HCT116 (cell line): ENCODE results near the gene PDE1C. TPM values are rescaled to one million over a fixed set of nuclear protein-coding genes. Genes with fewer than 3 reads are reported as not detected.

Experiments
- ATAC-seq: fragments of 200-7000 bp; cut with Tn5 transposase; 2 replicates; pipeline ENCODE4 v1.9.1; 2020; ENCODE audit warnings: mild to moderate bottlenecking, moderate library complexity
- BruUV-seq: library from RNA; stranded (reverse); fragments of 400-500 nt; replicated peaks from 2 replicates; lab custom pipeline; 2021; lab: Mats Ljungman, UMichigan
- CTCF ChIA-PET: fragments of 300-600 bp; sonication (Branson Sonifier 250); formaldehyde crosslinking; loops from one replicate; lab custom pipeline; 2021; ENCODE audit warnings: antibody characterized with exemption; lab: Charles Lee
- POLR2A ChIA-PET: fragments of 300-600, 350-600 bp; sonication (Branson Sonifier 250); formaldehyde crosslinking; loops from one replicate; lab custom pipeline; 2021; ENCODE audit warnings: antibody characterized with exemption; lab: Charles Lee
- RAD21 ChIA-PET, 2 experiments: fragments of 300-600 bp; sonication (Branson Sonifier 250); formaldehyde crosslinking; loops; one replicate each; lab custom pipeline; 2023; ENCODE audit warnings: low total read pairs in 2 of 2; ENCODE audit not compliant: uncharacterized antibody in 2 of 2, unreplicated experiment in 2 of 2, low non-redundant PET in 1 of 2; lab: Charles Lee
- DNase-seq: peaks from one replicate; pipeline ENCODE4 v3.0.0-alpha.2; 2010; ENCODE audit warnings: low read depth, low spot score
- H2AFZ ChIP-seq: fragments of 200-600 bp; shearing (Covaris generic), sonication (generic); 2 replicates; pipeline ENCODE4 v1.6.1; 2017; ENCODE audit warnings: low read depth, mixed run types, mixed read lengths, antibody characterized with exemption, low read length; ENCODE audit not compliant: poor library complexity, severe bottlenecking
- H3K27ac ChIP-seq: 2 replicates; pipeline ENCODE4 v1.5.1; 2012; ENCODE audit warnings: low read depth, low read length
- H3K27me3 ChIP-seq: fragments of 200-600 bp; sonication (generic); 2 replicates; pipeline ENCODE4 v1.6.1; 2016; ENCODE audit warnings: mixed run types, low read length, mixed read lengths; ENCODE audit not compliant: insufficient read depth
- H3K36me3 ChIP-seq, 2 experiments: fragments of 200-500 bp in 1 of 2; fragments of 200-600 bp in 1 of 2; sonication (Bioruptor generic) in 1 of 2; sonication (generic) in 1 of 2; 2 replicates each; pipeline versions ENCODE4 v1.5.1 to v1.6.1; 2014 to 2016; ENCODE audit warnings: low read length in 2 of 2, inconsistent platforms in 1 of 2, mixed read lengths in 1 of 2, mixed run types in 1 of 2; ENCODE audit not compliant: insufficient read depth in 2 of 2, control insufficient read depth in 1 of 2
- H3K4me1 ChIP-seq, 2 experiments: fragments of 200-600 bp in 1 of 2; sonication (generic) in 1 of 2; 2 replicates each; pipeline versions ENCODE4 v1.5.1 to v1.6.1; 2012 to 2017; ENCODE audit warnings: low read length in 2 of 2, inconsistent platforms in 1 of 2, mild to moderate bottlenecking in 1 of 2, mixed read lengths in 1 of 2, mixed run types in 1 of 2, moderate library complexity in 1 of 2; ENCODE audit not compliant: insufficient read depth in 2 of 2, control insufficient read depth in 1 of 2
- H3K4me2 ChIP-seq: fragments of 200-600 bp; sonication (generic); 2 replicates; pipeline ENCODE4 v1.6.1; 2017; ENCODE audit warnings: mixed run types, low read length, mixed read lengths
- H3K4me3 ChIP-seq, 2 experiments: fragments of 200-600 bp in 1 of 2; sonication (generic) in 1 of 2; replicated peaks in 1 of 2; 2 replicates each; pipeline ENCODE4 v1.5.1; 2011 to 2016; ENCODE audit warnings: low read length in 2 of 2, control low read depth in 1 of 2, low read depth in 1 of 2, mild to moderate bottlenecking in 1 of 2, mixed read lengths in 1 of 2, mixed run types in 1 of 2
- H3K79me2 ChIP-seq: fragments of 200-600 bp; sonication (generic); 2 replicates; pipeline ENCODE4 v1.6.1; 2017; ENCODE audit warnings: mild to moderate bottlenecking, mixed run types, low read length, moderate library complexity, mixed read lengths; ENCODE audit not compliant: insufficient read depth
- H3K9ac ChIP-seq: fragments of 200-600 bp; sonication (generic); 2 replicates; pipeline ENCODE4 v1.6.1; 2016; ENCODE audit warnings: low read length, mixed read lengths
- H3K9me2 ChIP-seq: fragments of 200-600 bp; sonication (generic), shearing (Covaris generic); 2 replicates; pipeline ENCODE4 v1.6.1; 2017; ENCODE audit warnings: mixed run types, mild to moderate bottlenecking, moderate library complexity; ENCODE audit not compliant: insufficient read depth
- H3K9me3 ChIP-seq, 2 experiments: fragments of 200-500 bp in 1 of 2; fragments of 200-600 bp in 1 of 2; sonication (Bioruptor generic) in 1 of 2; sonication (generic) in 1 of 2; 2 replicates each; pipeline ENCODE4 v1.6.1; 2014 to 2017; ENCODE audit warnings: low read length in 2 of 2, mixed read lengths in 2 of 2, inconsistent platforms in 1 of 2, low read depth in 1 of 2, mild to moderate bottlenecking in 1 of 2, mixed run types in 1 of 2, moderate library complexity in 1 of 2; ENCODE audit not compliant: control insufficient read depth in 1 of 2, insufficient read depth in 1 of 2
- H4K20me1 ChIP-seq: fragments of 200-600 bp; sonication (generic), shearing (Covaris generic); 2 replicates; pipeline ENCODE4 v1.6.1; 2017; ENCODE audit warnings: mixed run types, mild to moderate bottlenecking, moderate library complexity; ENCODE audit not compliant: insufficient read depth
- ATF3 ChIP-seq: IDR thresholded peaks from 2 replicates; pipeline ENCODE4 v1.6.1; 2012
- CEBPB ChIP-seq: IDR thresholded peaks from 2 replicates; pipeline ENCODE4 v1.6.1; 2012; ENCODE audit warnings: low read depth
- CTCF ChIP-seq, 3 experiments: fragments of 200-600 bp in 1 of 3; sonication (generic) in 1 of 3; IDR thresholded peaks in 2 of 3; conservative IDR thresholded peaks in 1 of 3; 2 replicates each; pipeline ENCODE4 v1.5.1; 2012 to 2017; ENCODE audit warnings: low read depth in 2 of 3, low read length in 2 of 3, antibody characterized with exemption in 1 of 3, borderline replicate concordance in 1 of 3, control low read depth in 1 of 3, mild to moderate bottlenecking in 1 of 3, mixed read lengths in 1 of 3, mixed run types in 1 of 3, moderate library complexity in 1 of 3; ENCODE audit not compliant: insufficient read depth in 1 of 3
- EGR1 ChIP-seq: IDR thresholded peaks from 2 replicates; pipeline ENCODE4 v1.6.1; 2012; ENCODE audit warnings: low read depth
- ELF1 ChIP-seq: IDR thresholded peaks from 2 replicates; pipeline ENCODE4 v1.6.1; 2012; ENCODE audit warnings: low read depth, borderline replicate concordance
- EZH2phosphoT487 ChIP-seq: fragments of 200-600 bp; IDR thresholded peaks from 2 replicates; pipeline ENCODE4 v1.6.1; 2018; ENCODE audit warnings: antibody characterized with exemption, borderline replicate concordance
- FOSL1 ChIP-seq: IDR thresholded peaks from 2 replicates; pipeline ENCODE4 v1.6.1; 2012; ENCODE audit warnings: low read depth
- JUND ChIP-seq: IDR thresholded peaks from 2 replicates; pipeline ENCODE4 v1.6.1; 2012
- POLR2A ChIP-seq: IDR thresholded peaks from 2 replicates; pipeline ENCODE4 v1.7.0; 2011; ENCODE audit warnings: borderline replicate concordance; ENCODE audit not compliant: insufficient read depth, insufficient read length; ENCODE audit errors: extremely low read depth
- POLR2AphosphoS5 ChIP-seq: IDR thresholded peaks from 2 replicates; pipeline ENCODE4 v1.6.1; 2011; ENCODE audit warnings: mild to moderate bottlenecking, low read depth, low read length, moderate library complexity
- RAD21 ChIP-seq: IDR thresholded peaks from 2 replicates; pipeline ENCODE4 v1.6.1; 2012; ENCODE audit warnings: low read depth, mild to moderate bottlenecking
- REST ChIP-seq: IDR thresholded peaks from 2 replicates; pipeline ENCODE4 v1.6.1; 2012; ENCODE audit warnings: low read depth
- SIN3A ChIP-seq: IDR thresholded peaks from 2 replicates; pipeline ENCODE4 v1.6.1; 2012; ENCODE audit warnings: low read depth
- SP1 ChIP-seq: IDR thresholded peaks from 2 replicates; pipeline ENCODE4 v1.6.1; 2012; ENCODE audit warnings: low read depth
- SRF ChIP-seq: IDR thresholded peaks from 2 replicates; pipeline ENCODE4 v1.6.1; 2012; ENCODE audit warnings: low read depth
- YY1 ChIP-seq: IDR thresholded peaks from 2 replicates; pipeline ENCODE4 v1.6.1; 2011; ENCODE audit warnings: low read length, low read depth, moderate library complexity, mild to moderate bottlenecking; ENCODE audit not compliant: insufficient replicate concordance; ENCODE audit errors: extremely low read depth
- intact Hi-C: fragments of 100-400 bp; cut with micrococcal nuclease; formaldehyde crosslinking; loops from 2 replicates; pipeline ENCODE4 v1.10.0; 2022
- total RNA-seq: library from RNA; stranded (reverse); gene quantifications from one replicate; pipeline ENCODE4 v1.2.1, GENCODE V29; 2021; ENCODE audit not compliant: unreplicated experiment
- TF ChIP-seq, protein P1 (sequence below): IDR thresholded peaks from 2 replicates; pipeline ENCODE4 v1.6.1; 2011; ENCODE audit warnings: mild to moderate bottlenecking, low read length, moderate library complexity; ENCODE audit not compliant: insufficient replicate concordance; ENCODE audit errors: extremely low read depth
- TF ChIP-seq, protein P2 (sequence below): IDR thresholded peaks from 2 replicates; pipeline ENCODE4 v1.6.1; 2012

PDE1C gene
- total RNA-seq, 1 experiment from 2014 or later, result 0.17 TPM

- H3K9me2 ChIP-seq, result no peaks in the 10 kb centered on the region
- H3K9ac ChIP-seq, result no peak overlapping the region
- intact Hi-C loops, result no loop called here
- H3K27me3 ChIP-seq, result 0 out of 2 replicates have a peak, but pooled peaks cover 5% of the 10 kb centered on the region
- H3K79me2 ChIP-seq, result no peaks in the 10 kb centered on the region
- no peak for ATAC-seq
- H3K27ac ChIP-seq, result no peak overlapping the region
- no peaks in the 10 kb centered on the region for H3K9me3 ChIP-seq
- no peak for DNase-seq
- H2AFZ ChIP-seq, result no peak overlapping the region
- H3K36me3 ChIP-seq, result no peaks in the 10 kb centered on the region
- ChIA-PET RAD21 (no interaction called here), POLR2A (no interaction called here), CTCF (no interaction called here)
- H3K4me1 ChIP-seq, result no peaks in the 10 kb centered on the region
- no peaks in the 10 kb centered on the region for H4K20me1 ChIP-seq
- BruUV-seq, result no TSS peak
- no peak for TF ChIP-seq ELF1
- no peak for TF ChIP-seq CTCF (IDR thresholded peaks at IDR 0.05 in 2 of 3, conservative IDR thresholded peaks at IDR 0.05 in 1 of 3; ENCODE audit: borderline replicate concordance in 1 of 3, insufficient read depth in 1 of 3, low read depth in 2 of 3, low read length in 2 of 3)
- TF ChIP-seq, protein P1, sequence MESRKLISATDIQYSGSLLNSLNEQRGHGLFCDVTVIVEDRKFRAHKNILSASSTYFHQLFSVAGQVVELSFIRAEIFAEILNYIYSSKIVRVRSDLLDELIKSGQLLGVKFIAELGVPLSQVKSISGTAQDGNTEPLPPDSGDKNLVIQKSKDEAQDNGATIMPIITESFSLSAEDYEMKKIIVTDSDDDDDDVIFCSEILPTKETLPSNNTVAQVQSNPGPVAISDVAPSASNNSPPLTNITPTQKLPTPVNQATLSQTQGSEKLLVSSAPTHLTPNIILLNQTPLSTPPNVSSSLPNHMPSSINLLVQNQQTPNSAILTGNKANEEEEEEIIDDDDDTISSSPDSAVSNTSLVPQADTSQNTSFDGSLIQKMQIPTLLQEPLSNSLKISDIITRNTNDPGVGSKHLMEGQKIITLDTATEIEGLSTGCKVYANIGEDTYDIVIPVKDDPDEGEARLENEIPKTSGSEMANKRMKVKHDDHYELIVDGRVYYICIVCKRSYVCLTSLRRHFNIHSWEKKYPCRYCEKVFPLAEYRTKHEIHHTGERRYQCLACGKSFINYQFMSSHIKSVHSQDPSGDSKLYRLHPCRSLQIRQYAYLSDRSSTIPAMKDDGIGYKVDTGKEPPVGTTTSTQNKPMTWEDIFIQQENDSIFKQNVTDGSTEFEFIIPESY, result no peak
- no peak for TF ChIP-seq FOSL1
- TF ChIP-seq POLR2A, result no peak
- no peak for TF ChIP-seq SIN3A
- TF ChIP-seq SRF, result no peak
- no peak for TF ChIP-seq RAD21
- no peak for TF ChIP-seq JUND
- TF ChIP-seq YY1, result no peak
- no peak for TF ChIP-seq REST
- TF ChIP-seq EGR1, result no peak
- TF ChIP-seq, protein P2, sequence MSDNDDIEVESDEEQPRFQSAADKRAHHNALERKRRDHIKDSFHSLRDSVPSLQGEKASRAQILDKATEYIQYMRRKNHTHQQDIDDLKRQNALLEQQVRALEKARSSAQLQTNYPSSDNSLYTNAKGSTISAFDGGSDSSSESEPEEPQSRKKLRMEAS, result no peak
- TF ChIP-seq SP1, result no peak
- TF ChIP-seq ATF3, result no peak
- TF ChIP-seq EZH2phosphoT487, result no peak
- TF ChIP-seq POLR2AphosphoS5, result no peak
- TF ChIP-seq CEBPB, result no peak
- no peak overlapping the region for H3K4me2 ChIP-seq
- no peak overlapping the region for H3K4me3 ChIP-seq
Observed at GRCh38 chr7:31878875-31879274, 191.3 kb downstream of the PDE1C start.
